B cell (primary cell): Measurements from ENCODE around the gene ABR.

Source experiments
- CTCF ChIP-seq: fragments of 200-600 bp; IDR thresholded peaks from one replicate; pipeline ENCODE4 v1.8.0; 2022; ENCODE audit warnings: antibody characterized with exemption, mild to moderate bottlenecking
- EZH2 ChIP-seq: IDR thresholded peaks from 2 replicates; pipeline ENCODE4 v1.6.1; 2012; ENCODE audit warnings: borderline replicate concordance, low read depth, mild to moderate bottlenecking, moderate library complexity, low read length; ENCODE audit not compliant: insufficient read depth, poor library complexity, severe bottlenecking

DNA sequence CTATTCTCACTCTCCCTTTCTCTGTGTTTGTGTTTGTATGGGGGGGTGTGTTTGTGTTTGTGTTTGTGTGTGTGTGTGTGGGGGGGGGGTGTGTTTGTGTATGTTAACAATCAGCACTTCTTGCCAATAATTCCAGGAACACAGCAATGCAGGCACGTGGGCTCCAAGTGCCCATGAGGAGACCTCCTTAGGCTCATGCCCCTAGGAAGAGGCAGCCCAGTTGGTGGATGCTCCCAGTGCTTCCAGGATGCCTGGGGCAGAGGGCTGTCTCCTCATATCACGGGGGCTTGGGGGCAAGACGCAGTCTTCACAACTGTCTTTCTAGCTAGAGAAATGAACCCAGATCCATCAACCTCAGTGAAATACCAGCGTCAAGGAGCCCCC lies 9.9 kb downstream of the ABR start:
- TF ChIP-seq CTCF (no peak), EZH2 (no peak)
